Mesothelial cell of epicardium (in vitro differentiated cells): ENCODE data around the gene PKP4. TPM values are rescaled to one million over a fixed set of nuclear protein-coding genes. Genes with fewer than 3 reads are reported as not detected.

ENCODE experiments used
- DNase-seq, 2 experiments: peaks; one replicate each; pipeline ENCODE4 v3.0.0; 2021; ENCODE audit warnings: low spot score in 2 of 2; ENCODE audit not compliant: unreplicated experiment in 2 of 2
- H3K27ac Mint-ChIP-seq: 2 replicates; pipeline ENCODE4 v1.8.0; 2021; ENCODE audit warnings: mixed read lengths
- H3K27me3 Mint-ChIP-seq: 2 replicates; pipeline ENCODE4 v1.8.0; 2021; ENCODE audit warnings: low read depth, mixed read lengths
- H3K36me3 Mint-ChIP-seq: 2 replicates; pipeline ENCODE4 v1.8.0; 2021; ENCODE audit warnings: mixed read lengths
- H3K4me1 Mint-ChIP-seq: 2 replicates; pipeline ENCODE4 v1.8.0; 2021; ENCODE audit warnings: mixed read lengths
- H3K4me3 Mint-ChIP-seq: 2 replicates; pipeline ENCODE4 v1.8.0; 2021; ENCODE audit warnings: mild to moderate bottlenecking, moderate library complexity, mixed read lengths
- H3K9me3 Mint-ChIP-seq: 2 replicates; pipeline ENCODE4 v1.8.0; 2021; ENCODE audit warnings: mixed read lengths
- CTCF ChIP-seq: fragments of 200-600 bp; sonication (generic); IDR thresholded peaks from one replicate; pipeline ENCODE4 v1.5.0; 2021; ENCODE audit warnings: antibody characterized with exemption; ENCODE audit not compliant: unreplicated experiment
- total RNA-seq: library from RNA; stranded (reverse); gene quantifications from 3 replicates; pipeline ENCODE4 v1.2.1, GENCODE V29; 2021

PKP4 gene
- total RNA-seq, 1 donor from 2014 or later: 70.8 TPM

- TF ChIP-seq CTCF: no peak
- Mint-ChIP-seq H3K4me3 (no peak overlapping the region), H3K4me1 (peaks cover 9% of the 10 kb centered on the region), H3K27ac (no peak overlapping the region), H3K27me3 (peaks cover 7% of the 10 kb centered on the region), H3K36me3 (no peaks in the 10 kb centered on the region), H3K9me3 (no peaks in the 10 kb centered on the region)
- no peak for DNase-seq
Measured at GRCh38 chr2:158687315-158687714, 230.6 kb downstream of the PKP4 start.

DNA sequence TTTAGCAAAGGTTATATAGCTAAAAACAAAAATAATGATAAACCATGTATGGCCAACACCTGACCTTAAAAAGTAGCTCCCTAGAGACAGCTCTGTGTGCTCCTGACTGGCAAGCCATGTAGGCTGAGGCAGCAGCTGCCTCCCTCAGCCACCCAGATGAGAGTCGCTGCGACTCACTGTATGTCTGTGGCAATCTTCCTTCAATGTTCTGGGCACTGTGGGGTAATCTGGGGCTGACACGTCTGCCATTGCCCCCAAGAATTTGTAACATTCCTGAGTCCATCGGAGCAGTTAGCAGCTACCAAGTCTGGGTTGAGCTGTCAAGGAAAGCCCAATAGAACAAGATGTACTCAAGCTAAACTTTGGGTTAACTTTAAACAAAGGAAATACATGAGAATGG lies 232.0 kb downstream of the PKP4 start:
- H3K4me1 Mint-ChIP-seq: peaks cover 9% of the 10 kb centered on the region
- no peak for TF ChIP-seq CTCF
- no peak for DNase-seq
- H3K36me3 Mint-ChIP-seq: no peaks in the 10 kb centered on the region
- H3K27me3 Mint-ChIP-seq: peaks cover 7% of the 10 kb centered on the region
- H3K27ac Mint-ChIP-seq: no peak overlapping the region
- H3K4me3 Mint-ChIP-seq: no peak overlapping the region
- no peaks in the 10 kb centered on the region for H3K9me3 Mint-ChIP-seq

DNA sequence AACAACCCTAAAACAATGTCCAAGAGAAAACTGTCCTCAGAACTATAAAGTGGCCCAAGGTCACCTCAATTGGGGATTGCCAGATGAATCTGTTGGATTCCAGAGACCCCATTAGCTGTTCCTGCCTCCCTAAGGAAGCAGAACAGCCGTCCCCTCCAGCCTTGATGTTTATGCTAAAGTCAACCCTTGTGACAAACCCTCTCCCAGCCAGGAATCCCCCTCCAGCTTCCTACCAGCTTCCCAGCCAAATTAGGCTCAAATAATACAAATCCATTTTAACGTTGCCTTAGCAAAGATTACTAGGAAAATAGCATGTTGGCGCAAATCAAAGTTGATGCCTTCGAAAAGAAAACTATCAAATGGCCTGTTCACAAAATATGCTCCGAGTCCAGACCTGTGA lies 232.6 kb downstream of the PKP4 start:
- Mint-ChIP-seq H3K27ac (no peak overlapping the region), H3K4me3 (no peak overlapping the region), H3K27me3 (peaks cover 7% of the 10 kb centered on the region), H3K4me1 (peaks cover 9% of the 10 kb centered on the region), H3K36me3 (no peaks in the 10 kb centered on the region), H3K9me3 (no peaks in the 10 kb centered on the region)
- TF ChIP-seq CTCF: no peak
- no peak for DNase-seq

DNA sequence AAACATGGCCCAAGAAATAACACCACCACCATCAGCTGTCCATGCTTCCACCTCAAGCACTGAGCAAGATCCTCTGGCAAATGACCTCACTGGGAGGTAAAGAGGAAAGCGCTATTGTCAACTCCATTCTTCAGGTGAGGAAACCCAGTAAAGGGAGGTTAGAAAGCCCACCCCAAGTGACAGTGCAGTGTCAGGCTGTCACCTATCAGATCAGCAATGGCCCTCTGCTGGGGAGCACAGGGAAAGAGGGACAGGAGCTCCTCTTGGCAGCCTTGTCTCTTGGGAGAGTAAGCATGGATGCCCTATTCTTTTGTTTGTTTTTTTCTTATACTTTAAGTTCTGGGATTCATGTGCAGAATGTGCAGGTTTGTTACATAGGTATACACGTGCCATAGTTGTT lies 234.1 kb downstream of the PKP4 start:
- H3K9me3 Mint-ChIP-seq: no peaks in the 10 kb centered on the region
- no peak for TF ChIP-seq CTCF

GRCh38 chr2:158691619-158692018 lies 234.9 kb downstream of the PKP4 start:
- Mint-ChIP-seq H3K4me3 (no peak overlapping the region), H3K27ac (no peak overlapping the region), H3K36me3 (peaks cover under 1% of the 10 kb centered on the region), H3K27me3 (peaks cover 7% of the 10 kb centered on the region), H3K9me3 (peaks cover 4% of the 10 kb centered on the region), H3K4me1 (no peaks in the 10 kb centered on the region)
- no peak for TF ChIP-seq CTCF
- no peak for DNase-seq

More for the DNA sequence above, 234.1 kb downstream of the PKP4 start:
- no peaks in the 10 kb centered on the region for H3K36me3 Mint-ChIP-seq
- no peak overlapping the region for H3K4me3 Mint-ChIP-seq
- peaks cover 6% of the 10 kb centered on the region for H3K4me1 Mint-ChIP-seq
- peaks cover 7% of the 10 kb centered on the region for H3K27me3 Mint-ChIP-seq
- DNase-seq: no peak
- no peak overlapping the region for H3K27ac Mint-ChIP-seq
